GM21447 (cell line): ENCODE measurements around the gene KLHL3.

Experiments
- ATAC-seq: cut with Tn5 transposase; IDR thresholded peaks from one replicate; pipeline ENCODE4 v1.9.1; 2021; ENCODE audit not compliant: unreplicated experiment

The KLHL3 gene

GRCh38 chr5:137584262-137584661 lies 151.6 kb downstream of the KLHL3 start:
- no peak for ATAC-seq

GRCh38 chr5:137583129-137583528 lies 152.8 kb downstream of the KLHL3 start:
- no peak for ATAC-seq

- no peak for ATAC-seq
Measured at GRCh38 chr5:137582218-137582617, 153.7 kb downstream of the KLHL3 start.

- no peak for ATAC-seq
Measured at GRCh38 chr5:137581776-137582175, 154.1 kb downstream of the KLHL3 start.

GRCh38 chr5:137580030-137580429 lies 155.9 kb downstream of the KLHL3 start:
- no peak for ATAC-seq

GRCh38 chr5:137575847-137576246 lies 160.0 kb downstream of the KLHL3 start:
- no peak for ATAC-seq

GRCh38 chr5:137575211-137575610 lies 160.7 kb downstream of the KLHL3 start:
- no peak for ATAC-seq

GRCh38 chr5:137573376-137573775 lies 162.5 kb downstream of the KLHL3 start:
- ATAC-seq: no peak

GRCh38 chr5:137572042-137572695 lies 163.7 kb downstream of the KLHL3 start:
- ATAC-seq: no peak

- no peak for ATAC-seq
Measured at GRCh38 chr5:137570070-137570469, 165.8 kb downstream of the KLHL3 start.
